ENCODE data around the gene SERHL2. TPM values are rescaled to one million over a fixed set of nuclear protein-coding genes. Genes with fewer than 3 reads are reported as not detected.
"Not testable (repeated sequence)": the region's sequence is repeated elsewhere in the genome, so short reads cannot be mapped to it uniquely, and the experiment has no call there.

The SERHL2 gene
- total and polyA plus RNA-seq, 2 experiments from 2014 or later = 1.3 to 3.3 TPM

DNA sequence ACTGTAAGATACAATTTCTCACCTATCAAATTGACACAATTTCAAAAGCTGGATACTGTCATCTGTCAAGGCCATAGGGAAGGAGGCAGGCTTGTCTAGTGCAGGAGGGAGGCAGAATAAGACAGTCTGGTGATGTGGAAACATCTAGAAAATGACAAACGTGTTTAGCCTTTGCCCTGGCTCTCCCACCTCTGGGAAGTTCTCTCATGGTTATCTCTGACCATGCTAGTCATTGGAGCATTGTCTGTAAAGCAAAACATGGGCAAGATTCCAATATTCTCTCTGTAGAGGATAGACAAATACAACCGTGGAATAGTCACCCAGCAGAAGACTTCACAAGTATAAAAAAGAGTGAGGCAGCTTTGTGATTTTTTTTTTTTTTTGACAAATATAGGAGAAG, 9.1 kb upstream of the SERHL2 start:
- no peak overlapping the region for H3K27ac ChIP-seq
- H2AFZ ChIP-seq = no peak overlapping the region
- H3K9me3 ChIP-seq (ENCODE audit: low read depth) = no peaks in the 10 kb centered on the region
- H3K9me2 ChIP-seq (replicated peaks; ENCODE audit: insufficient read depth) = no peaks in the 10 kb centered on the region
- DNase-seq (ENCODE audit: low spot score) = peak; percentile 60
- WGBS (ENCODE audit: low lambda C conversion rate, missing lambda C conversion rate) = 35% methylated on average over 2 of the region's 2 CpGs
- H3K4me3 ChIP-seq = no peak overlapping the region
- no peaks in the 10 kb centered on the region for H3K4me1 ChIP-seq (ENCODE audit: insufficient read depth)
- H3K36me3 ChIP-seq (replicated peaks; ENCODE audit: insufficient read depth, low read depth) = no peaks in the 10 kb centered on the region
- H3K79me2 ChIP-seq = no peaks in the 10 kb centered on the region
- no peaks in the 10 kb centered on the region for H4K20me1 ChIP-seq (ENCODE audit: insufficient read depth, poor library complexity, severe bottlenecking)
- H3K27me3 ChIP-seq = no peaks in the 10 kb centered on the region
- H3K4me2 ChIP-seq = no peak overlapping the region
- TF ChIP-seq EZH2 (IDR thresholded peaks at IDR 0.05; ENCODE audit: borderline replicate concordance) (no peak), EZH2phosphoT487 (IDR thresholded peaks at IDR 0.05; ENCODE audit: low read depth, severe bottlenecking, unreplicated experiment) (no peak)
- TF ChIP-seq, protein P1, sequence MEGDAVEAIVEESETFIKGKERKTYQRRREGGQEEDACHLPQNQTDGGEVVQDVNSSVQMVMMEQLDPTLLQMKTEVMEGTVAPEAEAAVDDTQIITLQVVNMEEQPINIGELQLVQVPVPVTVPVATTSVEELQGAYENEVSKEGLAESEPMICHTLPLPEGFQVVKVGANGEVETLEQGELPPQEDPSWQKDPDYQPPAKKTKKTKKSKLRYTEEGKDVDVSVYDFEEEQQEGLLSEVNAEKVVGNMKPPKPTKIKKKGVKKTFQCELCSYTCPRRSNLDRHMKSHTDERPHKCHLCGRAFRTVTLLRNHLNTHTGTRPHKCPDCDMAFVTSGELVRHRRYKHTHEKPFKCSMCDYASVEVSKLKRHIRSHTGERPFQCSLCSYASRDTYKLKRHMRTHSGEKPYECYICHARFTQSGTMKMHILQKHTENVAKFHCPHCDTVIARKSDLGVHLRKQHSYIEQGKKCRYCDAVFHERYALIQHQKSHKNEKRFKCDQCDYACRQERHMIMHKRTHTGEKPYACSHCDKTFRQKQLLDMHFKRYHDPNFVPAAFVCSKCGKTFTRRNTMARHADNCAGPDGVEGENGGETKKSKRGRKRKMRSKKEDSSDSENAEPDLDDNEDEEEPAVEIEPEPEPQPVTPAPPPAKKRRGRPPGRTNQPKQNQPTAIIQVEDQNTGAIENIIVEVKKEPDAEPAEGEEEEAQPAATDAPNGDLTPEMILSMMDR (IDR thresholded peaks at IDR 0.05; ENCODE audit: poor library complexity) = no peak

GRCh38 chr22:42547562-42547961, 6.2 kb upstream of the SERHL2 start:
- Histone ChIP-seq H4K20me1 (ENCODE audit: insufficient read depth, poor library complexity, severe bottlenecking) (no peaks in the 10 kb centered on the region), H3K36me3 (replicated peaks; ENCODE audit: insufficient read depth, low read depth) (no peaks in the 10 kb centered on the region), H3K9me3 (ENCODE audit: low read depth) (no peaks in the 10 kb centered on the region), H3K4me2 (no peak overlapping the region), H2AFZ (no peak overlapping the region), H3K79me2 (no peaks in the 10 kb centered on the region), H3K27ac (no peak overlapping the region), H3K9me2 (replicated peaks; ENCODE audit: insufficient read depth) (no peaks in the 10 kb centered on the region), H3K27me3 (no peaks in the 10 kb centered on the region), H3K4me3 (no peak overlapping the region), H3K4me1 (ENCODE audit: insufficient read depth) (no peaks in the 10 kb centered on the region)
- 48% methylated on average over 9 of the region's 9 CpGs for WGBS (ENCODE audit: low lambda C conversion rate, missing lambda C conversion rate)
- no peak for TF ChIP-seq EZH2 (IDR thresholded peaks at IDR 0.05; ENCODE audit: borderline replicate concordance)
- TF ChIP-seq, protein P1 (IDR thresholded peaks at IDR 0.05; ENCODE audit: poor library complexity) = no peak
- no peak for TF ChIP-seq EZH2phosphoT487 (IDR thresholded peaks at IDR 0.05; ENCODE audit: low read depth, severe bottlenecking, unreplicated experiment)
- DNase-seq (ENCODE audit: low spot score) = no peak

GRCh38 chr22:42548126-42548525, 5.6 kb upstream of the SERHL2 start:
- not testable (repeated sequence) for DNase-seq (ENCODE audit: low spot score); H3K4me2 ChIP-seq; H3K9me3 ChIP-seq (ENCODE audit: low read depth); H3K36me3 ChIP-seq (replicated peaks; ENCODE audit: insufficient read depth, low read depth); H3K4me1 ChIP-seq (ENCODE audit: insufficient read depth); H3K27ac ChIP-seq; H3K9me2 ChIP-seq (replicated peaks; ENCODE audit: insufficient read depth); H3K79me2 ChIP-seq; H3K4me3 ChIP-seq; H3K27me3 ChIP-seq; H4K20me1 ChIP-seq (ENCODE audit: insufficient read depth, poor library complexity, severe bottlenecking); H2AFZ ChIP-seq
- 30% methylated on average over 6 of the region's 6 CpGs for WGBS (ENCODE audit: low lambda C conversion rate, missing lambda C conversion rate)

- H3K9me2 ChIP-seq (replicated peaks; ENCODE audit: insufficient read depth) = no peaks in the 10 kb centered on the region
- no peaks in the 10 kb centered on the region for H3K27me3 ChIP-seq
- H3K27ac ChIP-seq = no peak overlapping the region
- H2AFZ ChIP-seq = no peak overlapping the region
- no peak for DNase-seq (ENCODE audit: low spot score)
- 72% methylated on average over 19 of the region's 19 CpGs for WGBS (ENCODE audit: low lambda C conversion rate, missing lambda C conversion rate)
- H3K79me2 ChIP-seq = no peaks in the 10 kb centered on the region
- H3K9me3 ChIP-seq (ENCODE audit: low read depth) = no peaks in the 10 kb centered on the region
- no peak overlapping the region for H3K4me3 ChIP-seq
- no peak for TF ChIP-seq EZH2 (IDR thresholded peaks at IDR 0.05; ENCODE audit: borderline replicate concordance)
- no peak for TF ChIP-seq EZH2phosphoT487 (IDR thresholded peaks at IDR 0.05; ENCODE audit: low read depth, severe bottlenecking, unreplicated experiment)
- TF ChIP-seq, protein P1 (IDR thresholded peaks at IDR 0.05; ENCODE audit: poor library complexity) = no peak
- H4K20me1 ChIP-seq (ENCODE audit: insufficient read depth, poor library complexity, severe bottlenecking) = no peaks in the 10 kb centered on the region
- no peaks in the 10 kb centered on the region for H3K4me1 ChIP-seq (ENCODE audit: insufficient read depth)
- no peaks in the 10 kb centered on the region for H3K36me3 ChIP-seq (replicated peaks; ENCODE audit: insufficient read depth, low read depth)
- H3K4me2 ChIP-seq = no peak overlapping the region
Measured at GRCh38 chr22:42548597-42549330, 5.0 kb upstream of the SERHL2 start.
